HFF-Myc (cell line): ENCODE results near the gene ATG2B.

Experiments used
- DNase-seq: peaks from one replicate; pipeline ENCODE4 v3.0.0-alpha.2; 2011; ENCODE audit warnings: low read depth; ENCODE audit errors: extremely low read depth
- H3K4me3 ChIP-seq: replicated peaks from 2 replicates; pipeline ENCODE4 v1.5.1; 2011; ENCODE audit warnings: low read depth, mild to moderate bottlenecking, control low read depth, low read length
- TF ChIP-seq, protein P1 (sequence below): IDR thresholded peaks from 2 replicates; pipeline ENCODE4 v1.5.1; 2012; ENCODE audit warnings: mild to moderate bottlenecking, low read depth, low read length, control low read depth; ENCODE audit errors: missing control alignments

Gene ATG2B

DNA sequence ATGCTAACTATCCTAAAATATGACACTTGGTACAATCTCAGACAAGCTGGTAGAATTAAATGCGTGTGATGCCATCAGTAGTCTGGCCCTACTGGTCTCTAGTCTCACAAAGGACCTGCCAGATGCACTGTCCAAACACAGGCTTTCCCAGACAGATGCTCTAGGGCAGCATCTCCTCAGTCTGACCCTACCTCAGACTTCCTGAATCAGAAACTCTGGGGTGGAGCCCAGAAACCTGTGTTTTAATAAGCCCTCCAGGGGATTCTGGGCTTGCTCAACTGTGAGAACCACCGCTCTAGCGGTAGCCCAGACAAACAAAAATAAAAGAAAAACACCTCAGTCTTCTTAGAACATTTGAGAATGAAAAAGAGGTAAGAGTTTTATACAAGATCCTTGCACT is 59.2 kb downstream of the ATG2B start:
- TF ChIP-seq, protein P1, sequence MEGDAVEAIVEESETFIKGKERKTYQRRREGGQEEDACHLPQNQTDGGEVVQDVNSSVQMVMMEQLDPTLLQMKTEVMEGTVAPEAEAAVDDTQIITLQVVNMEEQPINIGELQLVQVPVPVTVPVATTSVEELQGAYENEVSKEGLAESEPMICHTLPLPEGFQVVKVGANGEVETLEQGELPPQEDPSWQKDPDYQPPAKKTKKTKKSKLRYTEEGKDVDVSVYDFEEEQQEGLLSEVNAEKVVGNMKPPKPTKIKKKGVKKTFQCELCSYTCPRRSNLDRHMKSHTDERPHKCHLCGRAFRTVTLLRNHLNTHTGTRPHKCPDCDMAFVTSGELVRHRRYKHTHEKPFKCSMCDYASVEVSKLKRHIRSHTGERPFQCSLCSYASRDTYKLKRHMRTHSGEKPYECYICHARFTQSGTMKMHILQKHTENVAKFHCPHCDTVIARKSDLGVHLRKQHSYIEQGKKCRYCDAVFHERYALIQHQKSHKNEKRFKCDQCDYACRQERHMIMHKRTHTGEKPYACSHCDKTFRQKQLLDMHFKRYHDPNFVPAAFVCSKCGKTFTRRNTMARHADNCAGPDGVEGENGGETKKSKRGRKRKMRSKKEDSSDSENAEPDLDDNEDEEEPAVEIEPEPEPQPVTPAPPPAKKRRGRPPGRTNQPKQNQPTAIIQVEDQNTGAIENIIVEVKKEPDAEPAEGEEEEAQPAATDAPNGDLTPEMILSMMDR = no peak
- DNase-seq = no peak
- no peak overlapping the region for H3K4me3 ChIP-seq

DNA sequence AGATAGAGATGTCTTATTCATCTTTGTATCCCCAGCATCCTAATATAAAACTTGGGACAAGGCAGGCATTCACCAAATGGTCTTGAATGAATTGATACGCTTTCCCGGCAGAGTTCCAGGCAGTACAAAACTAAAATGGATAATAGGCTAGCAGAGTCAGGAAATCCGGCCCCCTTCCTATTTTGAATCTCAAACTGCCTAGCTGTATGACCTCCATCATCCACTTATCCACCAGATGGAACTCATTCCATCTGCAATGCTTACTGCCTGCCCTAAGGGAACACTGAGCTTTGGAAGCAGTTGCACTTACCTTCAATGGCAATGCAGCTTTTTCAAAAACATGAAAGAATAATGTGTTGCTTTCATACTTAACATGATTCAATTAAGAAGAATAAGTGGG is 63.7 kb downstream of the ATG2B start:
- TF ChIP-seq, protein P1 = no peak
- no peak for DNase-seq
- no peak overlapping the region for H3K4me3 ChIP-seq

- no peak for DNase-seq
- H3K4me3 ChIP-seq = no peak overlapping the region
- TF ChIP-seq, protein P1 = no peak
These were observed 65.1 kb downstream of the ATG2B start for GRCh38 chr14:96297997-96298515.

- H3K4me3 ChIP-seq = no peak overlapping the region
- TF ChIP-seq, protein P1 = no peak
- DNase-seq = no peak
These were observed 66.1 kb downstream of the ATG2B start for GRCh38 chr14:96297000-96297399.

- DNase-seq = no peak
- TF ChIP-seq, protein P1 = no peak
- no peak overlapping the region for H3K4me3 ChIP-seq
These were observed 68.9 kb downstream of the ATG2B start for GRCh38 chr14:96294246-96294645.

- TF ChIP-seq, protein P1 = no peak
- H3K4me3 ChIP-seq = no peak overlapping the region
- DNase-seq = no peak
These were observed 75.3 kb downstream of the ATG2B start for GRCh38 chr14:96287856-96288255.

DNA sequence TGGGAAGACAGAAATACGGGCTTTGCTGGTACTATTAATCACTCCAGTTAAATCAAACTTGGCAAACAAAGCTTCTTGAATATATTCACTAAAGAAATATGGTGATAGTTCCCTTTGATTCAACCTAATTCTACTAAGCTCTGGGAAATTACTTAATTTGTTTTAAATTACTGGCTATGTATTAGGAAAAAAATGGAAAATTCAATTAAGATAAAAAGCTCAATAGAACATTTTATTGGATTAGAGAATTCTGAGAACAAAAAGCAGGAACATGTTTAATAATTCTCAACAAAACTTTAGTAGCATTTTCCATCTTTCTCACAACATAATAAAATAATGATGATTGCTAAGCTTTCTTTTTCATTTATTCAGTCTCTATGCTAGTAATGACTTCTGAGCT is 76.9 kb downstream of the ATG2B start:
- no peak for DNase-seq
- TF ChIP-seq, protein P1 = no peak
- no peak overlapping the region for H3K4me3 ChIP-seq
